Measurements from ENCODE around the gene WFDC10B.
"Not testable (repeated sequence)": the region's sequence is repeated elsewhere in the genome, so short reads cannot be mapped to it uniquely, and the experiment has no call there.

The WFDC10B gene

GRCh38 chr20:45647441-45648050 is 57.3 kb downstream of the WFDC10B start:
- no peak for DNase-seq (ENCODE audit: low read depth)

GRCh38 chr20:45646875-45647274 is 57.9 kb downstream of the WFDC10B start:
- DNase-seq (ENCODE audit: low read depth): no peak

DNA sequence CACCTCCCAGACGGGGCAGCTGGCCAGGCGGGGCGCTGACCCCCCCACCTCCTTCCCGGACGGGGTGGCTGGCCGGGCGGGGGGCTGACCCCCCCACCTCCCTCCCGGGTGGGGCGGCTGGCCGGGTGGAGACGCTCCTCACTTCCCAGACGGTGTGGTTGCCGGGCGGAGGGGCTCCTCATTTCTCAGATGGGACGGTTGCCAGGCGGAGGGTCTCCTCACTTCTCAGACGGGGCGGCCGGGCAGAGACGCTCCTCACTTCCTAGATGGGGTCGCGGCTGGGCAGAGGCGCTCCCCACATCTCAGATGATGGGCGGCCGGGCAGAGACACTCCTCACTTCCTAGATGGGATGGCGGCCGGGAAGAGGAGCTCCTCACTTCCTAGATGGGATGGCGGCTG is 59.0 kb downstream of the WFDC10B start:
- not testable (repeated sequence) for DNase-seq (ENCODE audit: low read depth)

GRCh38 chr20:45641076-45641475 is 63.7 kb downstream of the WFDC10B start:
- DNase-seq (ENCODE audit: low read depth): not testable (repeated sequence)

DNA sequence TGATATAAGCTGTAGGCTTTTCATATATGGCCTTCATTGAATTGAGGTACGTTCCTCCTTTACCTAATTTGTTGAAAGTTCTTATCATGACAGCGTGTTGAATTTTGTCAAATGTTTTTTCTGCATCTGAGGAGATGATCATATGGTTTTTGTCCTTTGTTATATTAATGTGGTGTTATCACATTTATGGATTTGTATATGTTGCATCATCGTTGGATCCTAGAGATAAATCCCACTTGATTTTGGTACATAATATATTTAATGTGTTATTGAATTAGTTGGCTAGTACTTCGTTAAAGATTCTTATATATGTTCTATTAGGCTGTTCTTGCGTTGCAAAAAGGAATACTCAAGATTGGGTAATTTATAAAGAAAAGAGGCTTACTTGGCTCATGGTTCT is 65.1 kb downstream of the WFDC10B start:
- no peak for DNase-seq (ENCODE audit: low read depth)

DNA sequence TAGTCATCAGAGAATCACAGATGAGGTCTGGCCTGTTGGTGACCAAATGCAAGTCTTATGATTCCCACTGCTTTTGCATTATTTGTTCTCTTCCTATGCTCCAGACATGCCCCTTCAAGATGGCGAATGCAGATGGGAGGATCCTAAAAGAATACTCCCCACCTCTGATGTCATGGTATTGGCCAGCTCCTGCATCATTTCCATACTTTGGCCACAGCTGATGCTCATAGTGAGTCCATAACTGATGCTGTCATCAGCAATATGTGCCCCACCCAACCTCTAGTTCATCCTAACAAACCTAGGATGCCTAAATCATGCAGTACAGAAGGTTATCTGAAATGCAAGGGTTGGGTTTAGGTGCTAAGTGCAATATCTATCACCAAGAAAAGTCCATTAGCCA is 68.3 kb downstream of the WFDC10B start:
- no peak for DNase-seq (ENCODE audit: low read depth)

All from GM04503 (cell line).